ENCODE measurements around the gene PIR.

Gene PIR

GRCh38 chrX:15493118-15493962 is at the start of gene PIR:
Gene PIR (minus strand): TSS chrX:15493333. CDS start chrX:15491257, 2,076 bp downstream.
- H3K4me3 ChIP-seq (ENCODE audit: low read depth, low read length) = peak within 1 kb of the TSS; percentile 53
- in situ Hi-C loops (cut with HindIII; ENCODE audit: low sequenced_read_pairs) = no loop called here
- TF ChIP-seq CTCF (IDR thresholded peaks at IDR 0.05; ENCODE audit: low read depth, low read length) = peak; percentile 45
- DNase-seq (ENCODE audit: low read depth, low spot score) = peak; percentile 78

GRCh38 chrX:15530318-15530717 is 37.2 kb upstream of the PIR start:
- H3K4me3 ChIP-seq (ENCODE audit: low read depth, low read length) = no peak overlapping the region
- DNase-seq (ENCODE audit: low read depth, low spot score) = no peak
- TF ChIP-seq CTCF (IDR thresholded peaks at IDR 0.05; ENCODE audit: low read depth, low read length) = no peak
- in situ Hi-C loops (cut with HindIII; ENCODE audit: low sequenced_read_pairs) = no loop called here

- in situ Hi-C loops (cut with HindIII; ENCODE audit: low sequenced_read_pairs) = no loop called here
- DNase-seq (ENCODE audit: low read depth, low spot score) = no peak
- no peak overlapping the region for H3K4me3 ChIP-seq (ENCODE audit: low read depth, low read length)
- TF ChIP-seq CTCF (IDR thresholded peaks at IDR 0.05; ENCODE audit: low read depth, low read length) = no peak
These were observed 36.0 kb upstream of the PIR start for GRCh38 chrX:15529165-15529564.

GRCh38 chrX:15525664-15526416 is 32.7 kb upstream of the PIR start:
- no peak for DNase-seq (ENCODE audit: low read depth, low spot score)
- in situ Hi-C loops (cut with HindIII; ENCODE audit: low sequenced_read_pairs) = no loop called here
- no peak overlapping the region for H3K4me3 ChIP-seq (ENCODE audit: low read depth, low read length)
- no peak for TF ChIP-seq CTCF (IDR thresholded peaks at IDR 0.05; ENCODE audit: low read depth, low read length)

GRCh38 chrX:15524417-15524816 is 31.3 kb upstream of the PIR start:
- TF ChIP-seq CTCF (IDR thresholded peaks at IDR 0.05; ENCODE audit: low read depth, low read length) = no peak
- H3K4me3 ChIP-seq (ENCODE audit: low read depth, low read length) = no peak overlapping the region
- DNase-seq (ENCODE audit: low read depth, low spot score) = peak; percentile 53
- in situ Hi-C loops (cut with HindIII; ENCODE audit: low sequenced_read_pairs) = no loop called here

GRCh38 chrX:15523088-15523487 is 30.0 kb upstream of the PIR start:
- H3K4me3 ChIP-seq (ENCODE audit: low read depth, low read length) = no peak overlapping the region
- no peak for DNase-seq (ENCODE audit: low read depth, low spot score)
- TF ChIP-seq CTCF (IDR thresholded peaks at IDR 0.05; ENCODE audit: low read depth, low read length) = no peak
- in situ Hi-C loops (cut with HindIII; ENCODE audit: low sequenced_read_pairs) = no loop called here
